PC-9 (cell line): ENCODE measurements around the gene DAB1. TPM values are rescaled to one million over a fixed set of nuclear protein-coding genes. Genes with fewer than 3 reads are reported as not detected.

Experiments
- BruUV-seq: library from RNA; stranded (reverse); fragments of 400-500 nt; replicated peaks from 2 replicates; lab custom pipeline; 2021; lab: Mats Ljungman, UMichigan
- CTCF ChIA-PET: fragments of 300-600 bp; sonication (Branson Sonifier 250); formaldehyde crosslinking; loops from one replicate; lab custom pipeline; 2022; ENCODE audit warnings: antibody characterized with exemption; lab: Charles Lee
- POLR2A ChIA-PET: fragments of 300-600 bp; sonication (Branson Sonifier 250); formaldehyde crosslinking; loops from one replicate; lab custom pipeline; 2022; ENCODE audit warnings: antibody characterized with exemption; ENCODE audit not compliant: unreplicated experiment; lab: Charles Lee
- DNase-seq, 2 experiments: peaks; one replicate each; pipeline versions ENCODE4 v3.0.0 to v3.0.0-alpha.2; 2015 to 2022; ENCODE audit warnings: mixed read lengths in 1 of 2
- H2AFZ ChIP-seq: fragments of 200-600 bp; sonication (generic); 2 replicates; pipeline ENCODE4 v1.8.1; 2017; ENCODE audit warnings: antibody characterized with exemption
- H3F3A ChIP-seq: fragments of 200-600 bp; sonication (generic); 2 replicates; pipeline ENCODE4 v1.8.1; 2017; ENCODE audit warnings: antibody characterized with exemption, mild to moderate bottlenecking, low read depth; ENCODE audit not compliant: insufficient read depth
- H3K27ac ChIP-seq: fragments of 200-600 bp; sonication (generic); 2 replicates; pipeline ENCODE4 v1.6.1; 2016; ENCODE audit warnings: mixed run types
- H3K27me3 ChIP-seq: fragments of 200-600 bp; sonication (generic); 2 replicates; pipeline ENCODE4 v1.6.1; 2016; ENCODE audit warnings: low read depth, mixed run types; ENCODE audit not compliant: insufficient read depth
- H3K36me3 ChIP-seq: fragments of 200-600 bp; sonication (generic); 2 replicates; pipeline ENCODE4 v1.6.1; 2016; ENCODE audit warnings: low read depth, mixed run types
- H3K4me1 ChIP-seq: fragments of 200-600 bp; sonication (generic); replicated peaks from 2 replicates; pipeline ENCODE4 v1.6.1; 2016; ENCODE audit warnings: mixed run types; ENCODE audit not compliant: insufficient read depth
- H3K4me2 ChIP-seq: fragments of 200-600 bp; sonication (generic); 2 replicates; pipeline ENCODE4 v1.6.1; 2017; ENCODE audit warnings: mixed run types
- H3K4me3 ChIP-seq: fragments of 200-600 bp; sonication (generic); 2 replicates; pipeline ENCODE4 v1.6.1; 2016; ENCODE audit warnings: mixed run types
- H3K79me2 ChIP-seq: fragments of 200-600 bp; sonication (generic); 2 replicates; pipeline ENCODE4 v1.6.1; 2017; ENCODE audit warnings: low read depth, mixed run types
- H3K9me2 ChIP-seq: fragments of 200-600 bp; sonication (generic); 2 replicates; pipeline ENCODE4 v1.8.1; 2017; ENCODE audit warnings: mild to moderate bottlenecking; ENCODE audit not compliant: insufficient read depth
- H3K9me3 ChIP-seq: fragments of 200-600 bp; sonication (generic); 2 replicates; pipeline ENCODE4 v1.8.1; 2016; ENCODE audit warnings: low read depth; ENCODE audit not compliant: insufficient read depth
- H4K20me1 ChIP-seq: fragments of 200-600 bp; sonication (generic); 2 replicates; pipeline ENCODE4 v1.8.1; 2017; ENCODE audit not compliant: insufficient read depth
- CTCF ChIP-seq: fragments of 200-600 bp; sonication (generic); conservative IDR thresholded peaks from 2 replicates; pipeline ENCODE4 v1.6.1; 2017; ENCODE audit warnings: mixed run types, antibody characterized with exemption, mild to moderate bottlenecking, moderate library complexity
- EZH2 ChIP-seq: fragments of 200-600 bp; sonication (generic); IDR thresholded peaks from 2 replicates; pipeline ENCODE4 v1.8.0; 2017; ENCODE audit warnings: antibody characterized with exemption, low read depth
- intact Hi-C: fragments of 100-400 bp; cut with micrococcal nuclease; formaldehyde crosslinking; loops from one replicate; pipeline ENCODE4 v1.10.0; 2022; ENCODE audit not compliant: unreplicated experiment
- total RNA-seq: library from RNA; stranded (reverse); gene quantifications from 2 replicates; pipeline ENCODE4 v1.2.3, GENCODE V29; 2021

Gene DAB1
- total RNA-seq, 1 experiment from 2014 or later: not detected

GRCh38 chr1:57319791-57320190 is 104.1 kb downstream of the DAB1 start:
- Histone ChIP-seq H4K20me1 (no peaks in the 10 kb centered on the region), H2AFZ (no peak overlapping the region), H3K4me1 (no peaks in the 10 kb centered on the region), H3K27me3 (peaks cover 23% of the 10 kb centered on the region), H3K9me3 (no peaks in the 10 kb centered on the region), H3K9me2 (no peaks in the 10 kb centered on the region; the same call in 1 of the 2 replicates), H3F3A (no peaks in the 10 kb centered on the region), H3K79me2 (no peaks in the 10 kb centered on the region), H3K36me3 (no peaks in the 10 kb centered on the region), H3K4me2 (no peak overlapping the region), H3K4me3 (no peak overlapping the region), H3K27ac (no peak overlapping the region)
- intact Hi-C loops: no loop called here
- DNase-seq: no peak
- POLR2A ChIA-PET: no interaction called here
- CTCF ChIA-PET: no interaction called here
- no TSS peak for BruUV-seq
- TF ChIP-seq CTCF (no peak), EZH2 (no peak)

DNA sequence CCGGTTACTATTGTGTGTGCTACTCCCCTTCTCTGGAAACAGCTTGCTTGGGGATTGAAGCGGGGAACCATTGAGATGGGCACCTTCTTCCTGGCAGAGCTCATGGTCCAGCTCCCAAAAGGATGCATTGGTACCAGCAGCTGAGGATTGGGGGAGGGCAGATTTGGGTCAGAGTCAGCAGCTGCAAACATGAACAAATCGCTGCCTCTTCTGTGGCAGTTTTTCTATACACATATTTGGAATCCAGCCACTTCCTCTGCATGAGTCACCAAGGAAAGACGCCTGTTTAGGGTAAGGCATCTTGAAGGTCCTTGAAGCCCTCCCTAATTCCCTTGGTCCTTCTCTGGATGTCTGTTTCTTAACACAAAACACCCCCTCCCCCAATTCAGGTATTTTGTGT is 104.7 kb downstream of the DAB1 start:
- ChIA-PET POLR2A (no interaction called here), CTCF (no interaction called here)
- TF ChIP-seq EZH2 (no peak), CTCF (no peak)
- H3K27me3 ChIP-seq: peaks cover 21% of the 10 kb centered on the region
- DNase-seq: no peak
- no TSS peak for BruUV-seq
- no peaks in the 10 kb centered on the region for H3K79me2 ChIP-seq
- H4K20me1 ChIP-seq: no peaks in the 10 kb centered on the region
- no peak overlapping the region for H2AFZ ChIP-seq
- H3K4me1 ChIP-seq: no peaks in the 10 kb centered on the region
- H3F3A ChIP-seq: no peaks in the 10 kb centered on the region
- no peak overlapping the region for H3K4me2 ChIP-seq
- no peaks in the 10 kb centered on the region for H3K36me3 ChIP-seq
- intact Hi-C loops: no loop called here
- no peaks in the 10 kb centered on the region; the same call in 1 of the 2 replicates for H3K9me2 ChIP-seq
- no peaks in the 10 kb centered on the region for H3K9me3 ChIP-seq
- no peak overlapping the region for H3K27ac ChIP-seq
- H3K4me3 ChIP-seq: no peak overlapping the region

DNA sequence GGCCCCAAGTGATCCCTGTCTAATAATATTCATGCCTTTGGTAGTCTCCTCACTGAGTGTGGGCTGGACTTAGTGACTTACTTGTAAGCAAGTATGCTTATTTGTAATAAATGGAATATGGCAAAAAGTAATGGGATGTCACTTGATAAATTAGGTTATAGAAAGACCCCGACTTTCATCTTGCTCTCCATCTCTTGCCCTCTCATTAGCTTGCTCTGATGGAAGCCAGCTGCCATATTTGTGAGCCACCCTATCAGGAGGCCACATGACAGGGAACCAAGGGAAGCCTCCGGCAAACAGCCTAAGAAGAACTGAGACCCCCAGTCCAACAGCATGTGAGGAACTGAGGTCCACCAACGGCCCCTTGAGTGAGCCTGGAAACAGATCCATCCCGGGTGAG is 107.0 kb downstream of the DAB1 start:
- Histone ChIP-seq H3K9me3 (no peaks in the 10 kb centered on the region), H3K27me3 (peaks cover 16% of the 10 kb centered on the region), H3K9me2 (no peaks in the 10 kb centered on the region; the same call in 1 of the 2 replicates), H2AFZ (no peak overlapping the region), H3F3A (no peaks in the 10 kb centered on the region), H3K4me1 (no peaks in the 10 kb centered on the region), H3K4me2 (no peak overlapping the region), H3K79me2 (no peaks in the 10 kb centered on the region), H3K36me3 (no peaks in the 10 kb centered on the region), H3K4me3 (no peak overlapping the region), H3K27ac (no peak overlapping the region), H4K20me1 (no peaks in the 10 kb centered on the region)
- ChIA-PET POLR2A (no interaction called here), CTCF (interaction anchor here (0.6 kb wide), 1 partner anchor 162 kb away, joined by 3 read pairs; no protein-coding TSS in a partner anchor)
- BruUV-seq: no TSS peak
- no peak for DNase-seq
- intact Hi-C loops: no loop called here
- TF ChIP-seq EZH2 (no peak), CTCF (no peak)
